Upper lobe of left lung (tissue), 4 donors: Measurements from ENCODE around the gene TNNT3.

Experiments used
- EP300 ChIP-seq, 4 donors: sonication (generic); formaldehyde crosslinking; IDR thresholded peaks; one replicate each; pipeline ENCODE4 v1.5.1; 2017; ENCODE audit warnings: antibody characterized with exemption in 4 of 4, control low read depth in 2 of 4
- POLR2A ChIP-seq, 4 donors: fragments of 450-650 bp; IDR thresholded peaks; one replicate each; pipeline ENCODE4 v1.5.1; 2016 to 2017; ENCODE audit warnings: antibody characterized with exemption in 4 of 4, mild to moderate bottlenecking in 2 of 4

DNA sequence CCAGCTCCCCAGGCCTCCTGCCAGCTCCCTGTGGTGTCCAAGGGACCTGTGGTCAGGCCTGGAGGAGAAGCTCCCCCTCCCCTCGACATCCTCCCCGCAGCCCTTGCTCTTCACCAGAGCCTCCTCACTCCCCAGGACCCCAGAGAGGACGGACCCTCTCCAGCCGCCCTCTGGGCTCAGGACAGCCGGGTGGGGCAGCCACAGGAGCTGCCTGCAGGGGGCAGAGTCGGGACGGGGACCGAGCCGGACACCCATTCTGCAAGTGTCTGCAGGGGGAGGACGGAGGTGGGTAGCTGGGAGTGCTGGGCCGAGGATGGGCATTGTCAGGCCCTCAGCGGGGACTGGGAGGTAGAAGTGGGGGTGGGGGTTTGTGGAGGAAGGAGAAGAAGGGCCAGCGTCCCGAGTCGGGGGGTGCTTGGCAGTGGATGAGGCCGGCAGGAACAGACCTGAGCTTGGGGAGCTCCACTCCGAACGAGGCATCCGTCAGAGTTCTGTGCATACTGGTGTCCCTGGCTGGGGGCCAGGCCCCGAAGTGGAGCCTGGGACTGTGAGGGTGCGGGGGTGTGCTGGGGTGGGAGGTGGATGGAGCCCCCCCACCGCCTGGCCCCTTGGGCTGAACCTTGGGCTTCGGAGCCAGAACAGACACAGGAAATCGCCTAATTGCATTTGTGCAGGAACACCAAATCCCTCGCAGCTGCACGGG is 43.0 kb upstream of the TNNT3 start:
- TF ChIP-seq EP300 (IDR thresholded peaks at IDR 0.05) (no peak), POLR2A (IDR thresholded peaks at IDR 0.05) (no peak)
